Neural cell (in vitro differentiated cells): ENCODE data around the gene ZDHHC18.

ENCODE experiments used
- POLR2AphosphoS5 ChIP-seq: IDR thresholded peaks from 2 replicates; pipeline ENCODE4 v1.6.1; 2012
- TAF1 ChIP-seq: IDR thresholded peaks from 2 replicates; pipeline ENCODE4 v1.6.1; 2012; ENCODE audit warnings: low read depth
- TF ChIP-seq, protein P1 (sequence below): fragments of 450-650 bp; IDR thresholded peaks from 2 replicates; pipeline ENCODE4 v1.5.1; 2014; ENCODE audit warnings: antibody characterized with exemption, mild to moderate bottlenecking, moderate library complexity; ENCODE audit not compliant: poor library complexity, severe bottlenecking

DNA sequence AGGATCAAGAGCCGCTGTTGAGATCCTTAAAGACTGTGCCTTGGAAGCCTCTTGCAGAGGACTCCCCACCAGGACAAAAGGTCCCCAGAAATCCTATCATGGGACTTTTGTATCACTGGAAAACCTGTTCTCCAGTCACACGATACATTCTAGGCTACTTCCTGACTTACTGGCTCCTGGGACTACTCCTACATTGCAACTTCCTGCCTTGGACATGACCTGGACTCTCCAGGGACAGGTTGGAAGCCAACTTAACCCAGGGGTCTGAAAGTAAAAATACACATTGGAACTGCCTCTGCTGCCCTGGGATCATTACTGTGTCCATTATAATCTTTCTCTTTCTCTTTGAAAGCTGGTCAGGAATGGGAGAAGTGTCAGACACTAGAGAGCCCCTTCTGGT is 28.9 kb upstream of the ZDHHC18 start:
- TF ChIP-seq TAF1 (no peak), POLR2AphosphoS5 (no peak)
- TF ChIP-seq, protein P1, sequence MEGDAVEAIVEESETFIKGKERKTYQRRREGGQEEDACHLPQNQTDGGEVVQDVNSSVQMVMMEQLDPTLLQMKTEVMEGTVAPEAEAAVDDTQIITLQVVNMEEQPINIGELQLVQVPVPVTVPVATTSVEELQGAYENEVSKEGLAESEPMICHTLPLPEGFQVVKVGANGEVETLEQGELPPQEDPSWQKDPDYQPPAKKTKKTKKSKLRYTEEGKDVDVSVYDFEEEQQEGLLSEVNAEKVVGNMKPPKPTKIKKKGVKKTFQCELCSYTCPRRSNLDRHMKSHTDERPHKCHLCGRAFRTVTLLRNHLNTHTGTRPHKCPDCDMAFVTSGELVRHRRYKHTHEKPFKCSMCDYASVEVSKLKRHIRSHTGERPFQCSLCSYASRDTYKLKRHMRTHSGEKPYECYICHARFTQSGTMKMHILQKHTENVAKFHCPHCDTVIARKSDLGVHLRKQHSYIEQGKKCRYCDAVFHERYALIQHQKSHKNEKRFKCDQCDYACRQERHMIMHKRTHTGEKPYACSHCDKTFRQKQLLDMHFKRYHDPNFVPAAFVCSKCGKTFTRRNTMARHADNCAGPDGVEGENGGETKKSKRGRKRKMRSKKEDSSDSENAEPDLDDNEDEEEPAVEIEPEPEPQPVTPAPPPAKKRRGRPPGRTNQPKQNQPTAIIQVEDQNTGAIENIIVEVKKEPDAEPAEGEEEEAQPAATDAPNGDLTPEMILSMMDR, result no peak
